Heart right ventricle (tissue), 16 donors: ENCODE data around the gene STARD8. TPM values are rescaled to one million over a fixed set of nuclear protein-coding genes. Genes with fewer than 3 reads are reported as not detected.

ENCODE experiments used
- ATAC-seq, 8 donors: fragments of 200-7000 bp; cut with Tn5 transposase; one replicate each; pipeline ENCODE4 v1.9.1; 2020; ENCODE audit warnings: mild to moderate bottlenecking in 8 of 8, moderate library complexity in 8 of 8, moderate number of reproducible peaks in 1 of 8
- DNase-seq, 2 donors: peaks; one replicate each; pipeline ENCODE4 v3.0.0-alpha.2; 2020
- H3K27ac ChIP-seq, 10 donors: fragments of 200-600 bp; sonication (generic) in 2 of 10; one replicate each; pipeline versions ENCODE4 v1.5.0 to v1.8.0; 2020 to 2022; ENCODE audit warnings: mild to moderate bottlenecking in 3 of 10
- H3K27me3 ChIP-seq, 7 donors: fragments of 200-600 bp; one replicate each; pipeline ENCODE4 v1.8.0; 2021 to 2022; ENCODE audit warnings: mild to moderate bottlenecking in 2 of 7
- H3K36me3 ChIP-seq, 9 donors: fragments of 200-600 bp; sonication (generic) in 1 of 9; one replicate each; pipeline versions ENCODE4 v1.5.0 to v1.8.0; 2020 to 2022; ENCODE audit warnings: mild to moderate bottlenecking in 2 of 9
- H3K4me1 ChIP-seq, 9 donors: fragments of 200-600 bp; sonication (generic) in 1 of 9; one replicate each; pipeline versions ENCODE4 v1.5.0 to v1.8.0; 2020 to 2022; ENCODE audit warnings: mild to moderate bottlenecking in 4 of 9
- H3K4me3 ChIP-seq, 10 donors: fragments of 200-600 bp; sonication (generic) in 2 of 10; one replicate each; pipeline versions ENCODE4 v1.5.0 to v1.8.0; 2020 to 2022; ENCODE audit warnings: mild to moderate bottlenecking in 7 of 10, moderate library complexity in 2 of 10
- H3K9me3 ChIP-seq, 11 donors: fragments of 200-600 bp in 10 of 11; sonication (generic) in 2 of 11; one replicate each; pipeline versions ENCODE4 v1.5.0 to v1.8.0; 2013 to 2022; ENCODE audit warnings: mild to moderate bottlenecking in 2 of 11, control low read depth in 1 of 11, moderate library complexity in 1 of 11
- CTCF ChIP-seq, 9 donors: fragments of 200-600 bp; sonication (generic) in 2 of 9; IDR thresholded peaks; one replicate each; pipeline versions ENCODE4 v1.5.0 to v1.8.0; 2021 to 2022; ENCODE audit warnings: antibody characterized with exemption in 9 of 9, mild to moderate bottlenecking in 5 of 9, moderate library complexity in 1 of 9
- WGBS, 2 donors: extraction: QIAGEN DNeasy Blood & Tissue Kit; methylation state at CpG; one replicate each; pipeline ENCODE4 v1.1.7; 2013; ENCODE audit warnings: inconsistent platforms in 1 of 2; 5-methylcytosine and 5-hydroxymethylcytosine counted together
- intact Hi-C, 10 donors: fragments of 100-400 bp; cut with DNase I; formaldehyde crosslinking; loops; one replicate each; pipeline versions ENCODE4 v1.11.1 to v1.14.2; 2022
- polyA plus RNA-seq, 2 donors: library from polyadenylated mRNA; stranded (reverse); fragments of 200-250 nt; gene quantifications; one replicate each; pipeline ENCODE4 v1.2.3, GENCODE V29; 2013
- total RNA-seq, 10 donors: library from RNA; stranded (reverse); fragmentation: NEBNext Ultra II Directional in 3 of 10; extraction: Animal tissue kit (Norgen Biotek cat#: 25700) in 3 of 10; gene quantifications; one replicate each; pipeline versions ENCODE4 v1.2.1 to v1.2.4, GENCODE V29; 2021 to 2023
- donor health status: Arrhythmogenic right ventricular cardiomyopathy.
- donor health status: ischemic (EF 13 %, LVEDD 7.1; RV severe dilation, severe dysfunction).
- donor health status: healthy with polysubstance abuse.
- donor health status: DM: no; HTN: yes; CAD: no.
- donor health status: DM: no; HTN: no; CAD: no.
- donor health status: ischemic (EF 25% LVEDD 6.9; RV normal size, moderate dysfunction).
- donor health status: ischemic (EF 25% LVEDD 5.7; RV mildly dilated, moderate dysfunction).
- donor health status: healthy.
- donor health status: DM: yes; HTN: yes; CAD: no.
- donor health status: Ischemic cardiomyopathy.
- donor health status: ischemic (EF 35%, LVEDD 5.7; RV mildly dilated, moderate dysfunction).
- donor health status: nonischemic (EF 11% LVEDD 7.7; RV severe dilation, severe dysfunction).
- donor health status: DM: yes; HTN: yes; CAD: no.
- donor health status: PGD.
- donor health status: ischemic (EF 29% LVEDD 5.4; RV normal size, mild dysfunction).
- donor health status: nonischemic (EF 23%, LVEDD 6.1; RV moderate dilation, normal function).

Gene STARD8
- total and polyA plus RNA-seq, 12 donors: 4.7 to 11.7 (median 7.6) TPM

GRCh38 chrX:68660746-68661145 lies 13.3 kb downstream of the STARD8 start:
- intact Hi-C loops: loop anchor here in 1 of 10 donors (10.0 kb wide), 1 partner anchor 66 kb away; no protein-coding TSS in a partner anchor
- ATAC-seq: no peak
- WGBS, 2 donors: 80 to 87% methylated on average over 4 of the region's 4 CpGs

GRCh38 chrX:68665502-68665901 lies 18.0 kb downstream of the STARD8 start:
- intact Hi-C loops: loop anchor here in 1 of 10 donors (10.0 kb wide), 1 partner anchor 71 kb away; no protein-coding TSS in a partner anchor
- Histone ChIP-seq H3K27ac (peak overlapping the region in 3 of 10 donors; percentile 35 to 79 (median 41)), H3K4me3 (no peak overlapping the region), H3K27me3 (peaks cover 0 to 6% (median 0%) of the 10 kb centered on the region in 7 donors), H3K36me3 (no peaks in the 10 kb centered on the region), H3K4me1 (peaks cover 0 to 8% (median 0%) of the 10 kb centered on the region in 9 donors), H3K9me3 (no peaks in the 10 kb centered on the region)
- TF ChIP-seq CTCF (IDR thresholded peaks at IDR 0.05): peak in 6 of 9 donors; percentile 15 to 49 (median 34)
- WGBS, 2 donors: 41 to 43% methylated on average over 9 of the region's 9 CpGs
- peak; percentile 23 to 34 for DNase-seq
- ATAC-seq: peak in 6 of 8 donors; percentile 32 to 84 (median 57)

More at GRCh38 chrX:68660746-68661145, 13.3 kb downstream of the STARD8 start:
- H3K4me3 ChIP-seq: no peak overlapping the region
- no peaks in the 10 kb centered on the region for H3K9me3 ChIP-seq
- no peaks in the 10 kb centered on the region for H3K36me3 ChIP-seq
- no peak for TF ChIP-seq CTCF (IDR thresholded peaks at IDR 0.05)
- H3K27ac ChIP-seq: no peak overlapping the region
- peaks cover 0 to 6% (median 0%) of the 10 kb centered on the region in 7 donors for H3K27me3 ChIP-seq
- no peak for DNase-seq
- peaks cover 0 to 17% (median 0%) of the 10 kb centered on the region in 9 donors for H3K4me1 ChIP-seq

- peak overlapping the region in 2 of 10 donors; percentile 36 to 80 for H3K27ac ChIP-seq
- peaks cover 0 to 13% (median 0%) of the 10 kb centered on the region in 9 donors for H3K4me1 ChIP-seq
- no peaks in the 10 kb centered on the region for H3K36me3 ChIP-seq
- H3K27me3 ChIP-seq: peaks cover 0 to 6% (median 0%) of the 10 kb centered on the region in 7 donors
- TF ChIP-seq CTCF (IDR thresholded peaks at IDR 0.05): no peak
- WGBS, 2 donors: 92 to 96% methylated on average over 5 of the region's 5 CpGs
- H3K4me3 ChIP-seq: no peak overlapping the region
- peak; percentile 30 to 85 (median 66) for ATAC-seq
- intact Hi-C loops: loop anchor here in 1 of 10 donors (10.0 kb wide), 1 partner anchor 72 kb away; no protein-coding TSS in a partner anchor
- H3K9me3 ChIP-seq: no peaks in the 10 kb centered on the region
- no peak for DNase-seq
Observed at GRCh38 chrX:68666580-68666979, 19.1 kb downstream of the STARD8 start.

- no peak for TF ChIP-seq CTCF (IDR thresholded peaks at IDR 0.05)
- H3K9me3 ChIP-seq: no peaks in the 10 kb centered on the region
- intact Hi-C loops: loop anchor here in 1 of 10 donors (10.0 kb wide), 1 partner anchor 74 kb away; no protein-coding TSS in a partner anchor
Observed at GRCh38 chrX:68669094-68669860, 21.8 kb downstream of the STARD8 start.

More at GRCh38 chrX:68669094-68669860, 21.8 kb downstream of the STARD8 start:
- no peaks in the 10 kb centered on the region for H3K36me3 ChIP-seq
- 74 to 82% methylated on average over 9 to 10 of the region's 10 CpGs for WGBS, 2 donors
- H3K4me1 ChIP-seq: peaks cover 0 to 35% (median 13%) of the 10 kb centered on the region in 9 donors
- DNase-seq (no peak), ATAC-seq (no peak)
- H3K27ac ChIP-seq: no peak overlapping the region
- H3K27me3 ChIP-seq: peaks cover 0 to 13% (median 0%) of the 10 kb centered on the region in 7 donors
- no peak overlapping the region for H3K4me3 ChIP-seq
